ENCODE measurements around the gene MDM4.

DNA sequence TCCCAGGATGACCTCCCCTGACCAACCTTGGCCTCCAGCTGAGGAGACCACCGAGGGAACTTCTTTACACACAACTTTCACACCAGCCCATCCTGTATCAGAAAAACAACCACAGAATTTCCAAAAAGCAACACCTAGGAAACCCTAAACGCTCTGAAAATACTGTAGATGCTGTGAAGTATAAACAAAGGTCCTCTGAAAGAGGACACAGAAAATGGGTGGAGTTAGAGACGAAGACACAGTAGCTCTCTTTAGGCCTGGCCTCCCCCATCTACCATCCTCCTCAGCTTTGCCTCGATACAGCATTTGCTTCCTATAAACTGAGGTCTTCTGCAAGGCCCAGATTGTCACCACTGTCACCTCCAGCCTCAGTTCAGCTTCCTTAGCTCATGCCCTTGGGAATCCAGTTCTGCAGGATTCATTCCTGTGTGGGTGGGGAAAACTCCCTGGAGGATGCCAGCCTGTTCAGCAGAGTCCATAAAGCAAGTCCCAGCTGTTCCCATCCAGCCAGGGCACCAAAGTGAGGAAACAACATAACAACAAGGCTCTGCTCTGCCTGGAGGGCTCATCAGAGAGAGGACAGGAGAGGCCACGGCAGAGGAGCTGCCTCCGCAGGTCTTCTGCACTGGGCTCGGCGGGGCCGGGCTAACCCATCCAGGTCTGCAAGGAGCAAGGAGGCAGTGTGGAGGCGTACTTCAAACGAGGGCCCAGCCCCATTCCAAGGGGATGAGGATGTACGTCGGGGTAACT lies 36.6 kb upstream of the MDM4 start:
- TF ChIP-seq, protein P1, sequence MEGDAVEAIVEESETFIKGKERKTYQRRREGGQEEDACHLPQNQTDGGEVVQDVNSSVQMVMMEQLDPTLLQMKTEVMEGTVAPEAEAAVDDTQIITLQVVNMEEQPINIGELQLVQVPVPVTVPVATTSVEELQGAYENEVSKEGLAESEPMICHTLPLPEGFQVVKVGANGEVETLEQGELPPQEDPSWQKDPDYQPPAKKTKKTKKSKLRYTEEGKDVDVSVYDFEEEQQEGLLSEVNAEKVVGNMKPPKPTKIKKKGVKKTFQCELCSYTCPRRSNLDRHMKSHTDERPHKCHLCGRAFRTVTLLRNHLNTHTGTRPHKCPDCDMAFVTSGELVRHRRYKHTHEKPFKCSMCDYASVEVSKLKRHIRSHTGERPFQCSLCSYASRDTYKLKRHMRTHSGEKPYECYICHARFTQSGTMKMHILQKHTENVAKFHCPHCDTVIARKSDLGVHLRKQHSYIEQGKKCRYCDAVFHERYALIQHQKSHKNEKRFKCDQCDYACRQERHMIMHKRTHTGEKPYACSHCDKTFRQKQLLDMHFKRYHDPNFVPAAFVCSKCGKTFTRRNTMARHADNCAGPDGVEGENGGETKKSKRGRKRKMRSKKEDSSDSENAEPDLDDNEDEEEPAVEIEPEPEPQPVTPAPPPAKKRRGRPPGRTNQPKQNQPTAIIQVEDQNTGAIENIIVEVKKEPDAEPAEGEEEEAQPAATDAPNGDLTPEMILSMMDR (IDR thresholded peaks at IDR 0.05), result no peak
- no peak for TF ChIP-seq POLR2A (IDR thresholded peaks at IDR 0.05)
